Astrocyte of the hippocampus (primary cell): ENCODE measurements around the gene ATP8A2.

ENCODE experiments used
- DNase-seq: peaks from one replicate; pipeline ENCODE4 v3.0.0; 2011; ENCODE audit warnings: low read depth, low spot score

Gene ATP8A2

GRCh38 chr13:25727810-25728209 lies 356.0 kb downstream of the ATP8A2 start:
- no peak for DNase-seq

GRCh38 chr13:25729201-25729600 lies 357.4 kb downstream of the ATP8A2 start:
- no peak for DNase-seq

GRCh38 chr13:25731037-25731436 lies 359.3 kb downstream of the ATP8A2 start:
- no peak for DNase-seq

DNA sequence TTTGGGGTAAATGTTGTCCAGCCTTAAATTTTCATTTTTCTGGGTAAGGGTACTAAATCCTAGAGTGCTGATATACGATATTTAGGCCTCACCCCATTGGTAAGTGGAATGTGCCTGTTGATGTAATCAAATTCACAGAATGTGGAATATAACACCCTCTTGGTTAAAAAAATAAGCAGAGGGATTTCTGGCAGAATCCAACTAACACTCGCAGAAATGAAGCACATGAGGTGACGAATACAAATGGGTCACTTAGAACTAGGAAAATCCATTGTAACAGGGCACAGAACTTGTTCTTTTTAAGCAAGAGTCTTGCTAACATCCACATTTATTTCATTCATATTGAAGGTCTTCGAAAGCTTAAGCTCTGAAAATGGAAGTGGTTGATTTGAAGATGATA lies 359.8 kb downstream of the ATP8A2 start:
- no peak for DNase-seq

GRCh38 chr13:25732111-25732865 lies 360.5 kb downstream of the ATP8A2 start:
- DNase-seq: peak; percentile 72

DNA sequence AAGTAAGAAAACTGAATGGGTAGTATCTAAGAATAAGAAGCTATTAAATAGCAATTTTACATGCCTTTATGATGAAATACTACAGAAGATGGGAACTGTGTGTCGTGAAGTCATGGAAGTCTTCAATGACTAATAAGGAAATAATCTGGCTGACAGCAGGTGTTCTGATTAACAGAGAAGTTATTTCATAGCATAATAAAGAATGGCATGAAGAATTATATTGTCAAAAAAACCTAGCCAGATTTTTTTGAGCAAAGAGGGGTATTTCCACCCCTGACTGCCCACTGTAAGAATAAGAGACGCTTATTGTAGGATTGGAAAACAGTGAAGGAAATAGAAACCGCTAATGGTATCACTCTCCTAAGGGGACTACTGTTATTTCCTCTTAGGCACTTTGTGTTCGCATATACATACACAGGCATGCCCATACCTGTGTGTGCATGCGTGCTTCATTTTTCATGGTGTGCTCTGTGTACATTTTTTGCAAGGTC lies 361.3 kb downstream of the ATP8A2 start:
- DNase-seq: peak; percentile 42

DNA sequence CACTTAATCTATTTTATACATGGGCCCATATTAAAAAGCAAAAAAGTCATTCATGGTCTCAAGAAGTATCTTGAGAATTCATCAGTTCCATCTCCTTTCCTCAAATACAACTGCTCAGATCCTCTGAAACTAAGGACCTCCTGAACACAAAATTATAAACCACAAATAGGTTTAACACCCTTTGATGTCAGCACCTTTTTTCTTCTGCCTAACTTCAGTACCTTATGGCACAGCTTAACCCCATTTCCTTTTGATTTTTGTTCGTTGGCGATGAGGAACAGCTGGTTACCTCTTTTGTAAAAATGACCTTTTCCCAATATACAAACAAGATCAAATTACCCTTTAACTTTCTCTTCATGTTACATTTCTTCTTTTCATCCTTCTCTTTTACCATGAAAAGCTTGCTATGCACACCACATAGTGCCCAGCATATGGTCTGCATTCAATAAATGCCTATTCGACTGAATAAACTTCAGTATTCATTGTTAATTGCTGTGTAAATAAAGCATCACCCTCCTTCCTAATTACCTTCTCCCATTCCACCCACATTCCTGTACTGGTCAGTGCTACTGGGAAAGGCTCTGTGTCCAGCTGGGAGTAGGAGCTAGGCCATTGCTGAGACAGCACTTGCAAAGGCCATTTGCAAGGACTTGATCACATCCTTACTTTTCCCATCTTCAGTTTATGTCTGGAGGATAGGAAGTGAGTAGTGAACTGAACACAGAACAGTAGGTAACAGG lies 362.1 kb downstream of the ATP8A2 start:
- DNase-seq: peak; percentile 6

- peak; percentile 79 for DNase-seq
Measured at GRCh38 chr13:25738342-25739196, 366.8 kb downstream of the ATP8A2 start.

- no peak for DNase-seq
Measured at GRCh38 chr13:25739376-25739775, 367.6 kb downstream of the ATP8A2 start.

GRCh38 chr13:25741796-25742195 lies 370.0 kb downstream of the ATP8A2 start:
- no peak for DNase-seq

DNA sequence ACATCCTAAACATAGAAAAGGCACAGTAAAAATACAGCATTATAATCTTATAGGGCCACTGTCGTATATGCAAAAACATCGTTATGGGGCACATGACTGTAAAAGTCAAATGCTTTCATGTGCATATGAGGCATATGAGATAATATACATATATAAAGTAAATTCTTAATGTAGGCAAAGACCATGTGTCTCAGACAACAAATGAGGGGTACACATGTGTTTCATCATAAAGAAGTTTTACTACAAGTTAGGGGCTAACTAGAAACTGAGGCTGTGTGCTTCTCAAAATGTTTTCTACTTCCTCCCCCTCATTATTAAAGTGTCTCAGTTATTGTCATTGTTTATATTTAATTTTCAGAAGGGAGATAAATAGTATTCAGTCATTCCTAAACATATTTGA lies 370.4 kb downstream of the ATP8A2 start:
- no peak for DNase-seq

- DNase-seq: no peak
Measured at GRCh38 chr13:25743421-25743820, 371.6 kb downstream of the ATP8A2 start.

DNA sequence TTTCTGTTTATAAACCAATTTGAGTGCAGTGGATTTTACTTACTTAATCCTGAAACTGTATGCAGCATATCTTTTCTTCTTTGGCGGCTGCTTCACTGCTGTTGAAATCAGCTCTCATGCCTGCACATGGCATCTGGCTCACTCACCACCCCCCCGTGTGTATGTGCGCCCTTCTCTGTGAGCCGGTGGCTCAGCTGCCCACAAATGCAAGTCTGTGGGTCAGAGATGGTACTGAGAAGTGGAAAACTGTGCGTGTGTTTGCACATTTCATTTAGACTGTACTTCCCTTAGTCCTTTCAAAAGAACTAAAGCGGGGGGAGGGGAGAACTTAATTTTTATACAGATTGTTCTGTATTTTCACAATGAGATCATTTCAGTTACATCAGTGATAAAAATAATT lies 372.4 kb downstream of the ATP8A2 start:
- DNase-seq: no peak

DNA sequence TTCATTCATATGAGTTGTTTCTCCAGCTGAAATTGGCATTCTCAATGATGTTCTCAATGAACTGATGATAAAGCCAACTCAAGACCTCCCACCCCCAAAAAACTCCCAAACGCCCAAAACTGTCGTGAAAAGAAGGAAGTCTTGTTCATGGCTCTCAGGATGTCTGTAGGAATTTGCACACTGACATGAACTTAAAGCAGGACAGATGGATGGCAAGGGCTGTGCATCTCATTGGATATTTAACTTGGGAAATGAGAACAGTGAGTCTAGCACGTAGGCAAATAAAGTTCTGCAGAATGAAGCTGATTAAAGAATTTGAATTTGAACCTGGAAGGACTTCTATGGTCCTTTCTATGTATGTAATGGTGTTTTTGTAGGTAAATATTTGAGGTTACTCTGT lies 374.4 kb downstream of the ATP8A2 start:
- no peak for DNase-seq

DNA sequence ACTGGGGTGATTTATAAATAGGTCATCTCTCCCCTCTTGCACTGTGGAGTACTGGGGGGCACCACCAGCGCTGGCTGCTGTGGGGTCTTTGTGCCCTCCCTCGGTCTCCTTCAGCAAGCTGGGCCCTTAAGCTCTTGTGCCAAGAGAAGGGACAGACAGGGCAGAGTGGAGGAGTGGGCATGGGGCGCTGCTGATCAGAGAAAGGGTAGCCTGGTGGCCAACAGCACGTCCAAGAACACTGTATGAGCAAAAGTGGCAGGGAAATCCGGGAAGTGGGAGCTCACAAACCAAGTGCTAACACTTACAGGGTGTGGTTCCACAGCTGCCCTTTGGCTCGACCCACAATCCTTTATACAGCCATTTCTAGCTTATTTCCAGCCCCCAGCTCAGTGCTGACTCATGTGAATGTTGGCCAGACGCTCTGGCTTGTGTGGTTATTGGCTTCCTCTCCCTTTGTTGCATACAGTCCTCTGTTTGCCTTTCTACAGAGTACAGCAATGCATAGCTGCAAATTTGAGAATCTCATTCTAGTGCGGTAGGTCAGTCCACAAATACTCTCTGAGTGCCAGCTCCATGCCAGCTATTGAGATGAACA lies 381.3 kb downstream of the ATP8A2 start:
- DNase-seq: peak; percentile 95

GRCh38 chr13:25753976-25754375 lies 382.2 kb downstream of the ATP8A2 start:
- DNase-seq: no peak

GRCh38 chr13:25756251-25756650 lies 384.5 kb downstream of the ATP8A2 start:
- DNase-seq: no peak

- peak; percentile 23 for DNase-seq
Measured at GRCh38 chr13:25756912-25757311, 385.1 kb downstream of the ATP8A2 start.

DNA sequence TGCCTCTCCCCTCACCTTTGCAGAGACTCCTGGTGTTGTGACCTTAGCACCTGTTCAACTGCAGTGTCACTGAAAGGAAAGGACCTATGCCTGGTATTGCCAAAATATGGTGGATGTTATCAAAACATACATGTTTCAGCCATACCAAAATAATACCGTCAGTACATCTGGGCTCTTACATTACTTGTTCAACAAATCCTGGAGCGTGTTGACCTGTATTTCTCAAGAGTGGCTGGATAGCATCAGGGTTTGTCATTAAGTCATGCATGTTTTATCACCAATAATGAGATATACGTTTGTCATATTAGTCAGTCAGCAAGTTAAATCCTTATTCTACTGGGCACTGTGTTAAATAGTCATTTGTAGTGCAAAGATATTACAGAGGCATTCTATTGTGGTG lies 389.3 kb downstream of the ATP8A2 start:
- no peak for DNase-seq

DNA sequence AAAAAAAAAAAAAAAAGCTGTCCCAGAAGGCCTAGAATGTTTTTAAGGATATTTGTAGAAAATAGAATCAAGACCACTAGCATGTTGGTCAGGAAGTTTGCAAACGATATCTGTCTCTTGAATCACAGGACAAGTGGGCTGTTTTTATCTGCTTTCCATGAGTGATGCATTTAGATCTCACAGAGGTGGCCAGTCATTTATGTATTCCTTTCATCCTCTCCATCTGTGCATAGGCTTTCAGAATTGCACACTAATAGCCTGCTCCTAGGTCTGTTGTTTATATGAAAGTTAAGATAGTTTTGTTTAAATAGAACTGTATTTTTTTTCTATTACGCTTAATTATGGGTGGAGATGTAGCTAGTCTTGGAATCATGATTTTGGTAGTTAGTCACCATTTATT lies 390.5 kb downstream of the ATP8A2 start:
- no peak for DNase-seq

- peak; percentile 60 for DNase-seq
Measured at GRCh38 chr13:25762795-25763377, 391.1 kb downstream of the ATP8A2 start.
